ENCODE data around the gene CWF19L1. TPM values are rescaled to one million over a fixed set of nuclear protein-coding genes. Genes with fewer than 3 reads are reported as not detected.

CWF19L1 gene
- polyA plus RNA-seq, 1 of the 3 experiments (the other 2 are of a cell fraction): 7.1 TPM

DNA sequence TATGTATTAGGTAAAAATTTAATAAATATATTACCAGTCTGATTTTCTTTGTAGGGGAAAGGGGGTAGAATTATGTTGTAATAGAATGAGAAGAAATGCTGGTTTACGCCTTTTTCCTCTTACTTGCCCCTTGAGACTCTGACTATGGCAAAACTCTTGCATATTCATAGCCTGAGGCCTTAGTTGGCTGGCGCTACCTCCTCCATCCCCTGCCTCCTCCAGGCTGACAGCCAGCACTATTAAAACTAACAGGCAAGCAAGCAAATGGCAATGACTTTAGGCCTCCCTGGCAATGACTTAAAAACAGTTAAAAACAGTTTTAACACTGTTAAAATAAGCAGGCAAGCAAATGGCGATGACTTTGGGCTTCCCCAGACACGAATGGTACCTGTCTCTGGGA lies 48.2 kb upstream of the CWF19L1 start (continued):
- no peak for TF ChIP-seq MXI1 (IDR thresholded peaks at IDR 0.05; ENCODE audit: low read depth, low read length)
- TF ChIP-seq YY1 (IDR thresholded peaks at IDR 0.05; ENCODE audit: low read depth): no peak
- TF ChIP-seq NRF1 (IDR thresholded peaks at IDR 0.05; ENCODE audit: low read depth, low read length): no peak

GRCh38 chr10:100311298-100311697 lies 43.9 kb upstream of the CWF19L1 start:
- H3K9me2 ChIP-seq: no peaks in the 10 kb centered on the region
- H3K27me3 ChIP-seq (ENCODE audit: insufficient read depth): peaks cover 38% of the 10 kb centered on the region; the same call in 1 of the 2 replicates
- CTCF ChIA-PET: interaction anchor here (1.0 to 3.7 kb wide), 4 partner anchors 14 to 197 kb away, joined by 3 to 15 read pairs (median 4); no protein-coding TSS in a partner anchor
- no peak overlapping the region for H3K9ac ChIP-seq
- no peaks in the 10 kb centered on the region for H3K9me3 ChIP-seq
- no peaks in the 10 kb centered on the region for H4K20me1 ChIP-seq (ENCODE audit: insufficient read depth)
- no peak overlapping the region for H3K27ac ChIP-seq (ENCODE audit: low read depth in 2 of 2, low read length in 1 of 2)
- no peak overlapping the region for H3K4me3 ChIP-seq (ENCODE audit: low read depth in 2 of 2, low read length in 1 of 2)
- no peaks in the 10 kb centered on the region for H3K79me2 ChIP-seq (ENCODE audit: insufficient read depth)
- DNase-seq: no peak
- H3K36me3 ChIP-seq (replicated peaks in 1 of 2; ENCODE audit: control insufficient read depth in 1 of 2, insufficient read depth in 2 of 2, low read length in 1 of 2): no peaks in the 10 kb centered on the region
- POLR2A ChIA-PET: no interaction called here
- no peak overlapping the region for H2AFZ ChIP-seq (ENCODE audit: low read depth)
- no peaks in the 10 kb centered on the region for H3K4me1 ChIP-seq (ENCODE audit: control insufficient read depth in 1 of 2, insufficient read depth in 2 of 2, low read depth in 1 of 2, low read length in 1 of 2)
- H3K4me2 ChIP-seq: no peak overlapping the region
- WGBS (ENCODE audit: low lambda C conversion rate): 12% methylated on average over 4 of the region's 4 CpGs
- TF ChIP-seq REST (IDR thresholded peaks at IDR 0.05; ENCODE audit: low read depth, low read length) (no peak), TCF12 (IDR thresholded peaks at IDR 0.05) (no peak), MEF2A (IDR thresholded peaks at IDR 0.05; ENCODE audit: borderline replicate concordance, low read depth) (no peak), SMC3 (IDR thresholded peaks at IDR 0.05; ENCODE audit: low read depth, low read length) (no peak), EP300 (IDR thresholded peaks at IDR 0.05; ENCODE audit: borderline replicate concordance in 1 of 2, low read depth in 1 of 2, low read length in 1 of 2) (no peak), FOXM1 (IDR thresholded peaks at IDR 0.05; ENCODE audit: low read depth) (no peak), RCOR1 (IDR thresholded peaks at IDR 0.05; ENCODE audit: low read length) (no peak), FOSL2 (IDR thresholded peaks at IDR 0.05; ENCODE audit: borderline replicate concordance, low read depth) (no peak)
- TF ChIP-seq, protein P1, sequence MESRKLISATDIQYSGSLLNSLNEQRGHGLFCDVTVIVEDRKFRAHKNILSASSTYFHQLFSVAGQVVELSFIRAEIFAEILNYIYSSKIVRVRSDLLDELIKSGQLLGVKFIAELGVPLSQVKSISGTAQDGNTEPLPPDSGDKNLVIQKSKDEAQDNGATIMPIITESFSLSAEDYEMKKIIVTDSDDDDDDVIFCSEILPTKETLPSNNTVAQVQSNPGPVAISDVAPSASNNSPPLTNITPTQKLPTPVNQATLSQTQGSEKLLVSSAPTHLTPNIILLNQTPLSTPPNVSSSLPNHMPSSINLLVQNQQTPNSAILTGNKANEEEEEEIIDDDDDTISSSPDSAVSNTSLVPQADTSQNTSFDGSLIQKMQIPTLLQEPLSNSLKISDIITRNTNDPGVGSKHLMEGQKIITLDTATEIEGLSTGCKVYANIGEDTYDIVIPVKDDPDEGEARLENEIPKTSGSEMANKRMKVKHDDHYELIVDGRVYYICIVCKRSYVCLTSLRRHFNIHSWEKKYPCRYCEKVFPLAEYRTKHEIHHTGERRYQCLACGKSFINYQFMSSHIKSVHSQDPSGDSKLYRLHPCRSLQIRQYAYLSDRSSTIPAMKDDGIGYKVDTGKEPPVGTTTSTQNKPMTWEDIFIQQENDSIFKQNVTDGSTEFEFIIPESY (IDR thresholded peaks at IDR 0.05; ENCODE audit: borderline replicate concordance, low read depth): no peak
- TF ChIP-seq, protein P2, sequence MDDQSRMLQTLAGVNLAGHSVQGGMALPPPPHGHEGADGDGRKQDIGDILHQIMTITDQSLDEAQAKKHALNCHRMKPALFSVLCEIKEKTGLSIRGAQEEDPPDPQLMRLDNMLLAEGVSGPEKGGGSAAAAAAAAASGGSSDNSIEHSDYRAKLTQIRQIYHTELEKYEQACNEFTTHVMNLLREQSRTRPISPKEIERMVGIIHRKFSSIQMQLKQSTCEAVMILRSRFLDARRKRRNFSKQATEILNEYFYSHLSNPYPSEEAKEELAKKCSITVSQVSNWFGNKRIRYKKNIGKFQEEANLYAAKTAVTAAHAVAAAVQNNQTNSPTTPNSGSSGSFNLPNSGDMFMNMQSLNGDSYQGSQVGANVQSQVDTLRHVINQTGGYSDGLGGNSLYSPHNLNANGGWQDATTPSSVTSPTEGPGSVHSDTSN (IDR thresholded peaks at IDR 0.05): no peak
- H3F3A ChIP-seq (replicated peaks; ENCODE audit: insufficient read depth): no peaks in the 10 kb centered on the region
